K562 (cell line): ENCODE results near the gene PYDC1. TPM values are rescaled to one million over a fixed set of nuclear protein-coding genes. Genes with fewer than 3 reads are reported as not detected.

Experiments used
- ARID4B ChIP-seq: sonication (generic); formaldehyde crosslinking; IDR thresholded peaks from 2 replicates; pipeline ENCODE4 v1.8.0; 2022; ENCODE audit warnings: mild to moderate bottlenecking, missing genetic modification reagents
- C11orf30 ChIP-seq: fragments of 450-650 bp; IDR thresholded peaks from 2 replicates; pipeline ENCODE4 v1.6.1; 2016; ENCODE audit warnings: low read depth, mild to moderate bottlenecking
- CHD2 ChIP-seq: IDR thresholded peaks from 2 replicates; pipeline ENCODE4 v1.6.1; 2011; ENCODE audit warnings: low read depth, low read length
- EP400 ChIP-seq: fragments of 450-650 bp; IDR thresholded peaks from 2 replicates; pipeline ENCODE4 v1.6.1; 2017; ENCODE audit warnings: antibody characterized with exemption, mild to moderate bottlenecking, moderate library complexity
- FOXP1 ChIP-seq: sonication (generic); formaldehyde crosslinking; IDR thresholded peaks from 2 replicates; pipeline ENCODE4 v1.8.0; 2022; ENCODE audit warnings: mild to moderate bottlenecking, missing genetic modification reagents
- GTF2E2 ChIP-seq: fragments of 200-800 bp; sonication (Bioruptor generic); IDR thresholded peaks from 2 replicates; pipeline ENCODE4 v1.6.1; 2016; ENCODE audit warnings: missing genetic modification characterization, missing compliant biosample characterization
- HNRNPLL ChIP-seq: fragments of 200-400 bp; formaldehyde crosslinking; IDR thresholded peaks from 2 replicates; pipeline ENCODE4 v1.6.1; 2017; ENCODE audit warnings: low read length, low read depth, mild to moderate bottlenecking; ENCODE audit not compliant: poor library complexity, severe bottlenecking
- KHSRP ChIP-seq: fragments of 450-650 bp; IDR thresholded peaks from 2 replicates; pipeline ENCODE4 v1.6.1; 2017
- MAFK ChIP-seq: IDR thresholded peaks from 2 replicates; pipeline ENCODE4 v1.6.1; 2011; ENCODE audit warnings: low read length, improper control_type of control experiment
- MAZ ChIP-seq, 2 experiments: fragments of 450-650 bp in 1 of 2; sonication (generic) in 1 of 2; formaldehyde crosslinking; IDR thresholded peaks in 1 of 2; conservative IDR thresholded peaks in 1 of 2; 2 replicates each; pipeline versions ENCODE4 v1.4.0 to v1.5.0; 2020; ENCODE audit warnings: mild to moderate bottlenecking in 1 of 2, missing genetic modification reagents in 1 of 2
- MEIS2 ChIP-seq: fragments of 450-650 bp; IDR thresholded peaks from 2 replicates; pipeline ENCODE4 v1.6.1; 2014; ENCODE audit warnings: mild to moderate bottlenecking; ENCODE audit not compliant: partially characterized antibody
- NCOA4 ChIP-seq: fragments of 450-650 bp; IDR thresholded peaks from 2 replicates; pipeline ENCODE4 v1.6.1; 2018; ENCODE audit warnings: mild to moderate bottlenecking; ENCODE audit not compliant: partially characterized antibody
- NELFE ChIP-seq: IDR thresholded peaks from 2 replicates; pipeline ENCODE4 v1.6.1; 2011; ENCODE audit warnings: mild to moderate bottlenecking; ENCODE audit not compliant: insufficient read depth, insufficient read length
- NFE2 ChIP-seq: IDR thresholded peaks from 2 replicates; pipeline ENCODE4 v1.6.1; 2014; ENCODE audit warnings: antibody characterized with exemption, low read depth
- POLR2H ChIP-seq: IDR thresholded peaks from 2 replicates; pipeline ENCODE4 v1.6.1; 2016; ENCODE audit warnings: missing genetic modification characterization, low read depth, mild to moderate bottlenecking, control low read depth, missing compliant biosample characterization, moderate library complexity
- POLR3A ChIP-seq: IDR thresholded peaks from 2 replicates; pipeline ENCODE4 v1.6.1; 2011; ENCODE audit warnings: borderline replicate concordance, mild to moderate bottlenecking, moderate library complexity; ENCODE audit not compliant: insufficient read length, insufficient read depth; ENCODE audit errors: extremely low read depth
- PPARD ChIP-seq: fragments of 250-450 bp; sonication (Bioruptor Pico); IDR thresholded peaks from 2 replicates; pipeline ENCODE4 v1.8.0; 2022; ENCODE audit warnings: inconsistent platforms, mild to moderate bottlenecking, moderate library complexity
- PURB ChIP-seq: sonication (generic); formaldehyde crosslinking; IDR thresholded peaks from 2 replicates; pipeline ENCODE4 v1.9.0; 2021; ENCODE audit warnings: low read depth, mild to moderate bottlenecking, missing genetic modification reagents
- SRSF7 ChIP-seq: fragments of 200-400 bp; formaldehyde crosslinking; optimal IDR thresholded peaks from 2 replicates; pipeline ENCODE3; 2017; ENCODE audit warnings: mild to moderate bottlenecking, low read depth, low read length
- THRAP3 ChIP-seq: fragments of 450-650 bp; IDR thresholded peaks from 2 replicates; pipeline ENCODE4 v1.6.1; 2016; ENCODE audit warnings: mild to moderate bottlenecking, inconsistent platforms, borderline replicate concordance
- ZNF274 ChIP-seq: IDR thresholded peaks from 2 replicates; pipeline ENCODE4 v1.6.1; 2011; ENCODE audit warnings: low read depth, mild to moderate bottlenecking, low read length, moderate library complexity, borderline replicate concordance
- ZNF316 ChIP-seq: fragments of 450-650 bp; IDR thresholded peaks from 2 replicates; pipeline ENCODE4 v1.6.1; 2016
- ZNF668 ChIP-seq: fragments of 250-450 bp; sonication (Bioruptor Pico); IDR thresholded peaks from 2 replicates; pipeline ENCODE4 v1.8.0; 2022; ENCODE audit warnings: mild to moderate bottlenecking, inconsistent platforms
- ZNF830 ChIP-seq: fragments of 250-450 bp; sonication (Bioruptor Pico); IDR thresholded peaks from 2 replicates; pipeline ENCODE4 v1.5.0; 2021; ENCODE audit warnings: mild to moderate bottlenecking
- polyA plus RNA-seq, 8 experiments: library from polyadenylated mRNA; depleted of rRNA in 4 of 8; stranded (reverse) in 5 of 8; unstranded in 3 of 8; fragments of >200 nt; fragmentation: Nextera tagmentation in 2 of 8; fragmentation: Illumina TruSeq in 1 of 8; extraction: Ambion mirVana in 2 of 8; extraction: Trizol in 1 of 8; gene quantifications; 2 replicates each; pipeline versions ENCODE4 v1.2.1 to v1.2.3, GENCODE V29; 2011 to 2014; ENCODE audit warnings: inconsistent platforms in 1 of 8, missing spikeins in 1 of 8
- total RNA-seq, 7 experiments: library from RNA; depleted of rRNA in 6 of 7; stranded (reverse); fragments of >200 nt in 6 of 7; fragmentation: Illumina TruSeq in 2 of 7; extraction: Trizol in 2 of 7; gene quantifications; 2 replicates each; pipeline versions ENCODE4 v1.2.1 to v1.2.3, GENCODE V29; 2011 to 2021; ENCODE audit warnings: low replicate concordance in 1 of 7
- TF ChIP-seq, protein P1 (sequence below): fragments of 450-650 bp; conservative IDR thresholded peaks from 2 replicates; pipeline ENCODE4 v1.6.1; 2016; ENCODE audit warnings: missing genetic modification characterization, low read depth, mild to moderate bottlenecking, missing compliant biosample characterization, moderate library complexity

PYDC1 gene
- total and polyA plus RNA-seq, 9 of the 15 experiments (the other 6 are each of a cell fraction or from before 2014, with no cell fraction given): not detected

- TF ChIP-seq ARID4B (CRISPR knock-in tag) (no peak), GTF2E2 (tag) (no peak), ZNF668 (CRISPR knock-in tag) (no peak), SRSF7 (no peak), NCOA4 (no peak), ZNF316 (peak; percentile 97), C11orf30 (peak; percentile 98), ZNF830 (no peak), POLR3A (no peak), NELFE (no peak), CHD2 (no peak), THRAP3 (no peak), MAFK (peak; percentile 86), HNRNPLL (no peak), PPARD (CRISPR knock-in tag) (no peak), PURB (CRISPR knock-in tag) (no peak), NFE2 (peak; percentile 99), KHSRP (no peak), MAZ (CRISPR knock-in tag; conservative IDR thresholded peaks at IDR 0.05 in 1 of 2, IDR thresholded peaks at IDR 0.05 in 1 of 2) (peak in 1 of 2 experiments; percentile 46; a peak in 1 of 4 replicates), FOXP1 (no peak), EP400 (peak; percentile 67), ZNF274 (no peak), MEIS2 (peak; percentile 92), POLR2H (tag) (no peak)
- TF ChIP-seq, protein P1, sequence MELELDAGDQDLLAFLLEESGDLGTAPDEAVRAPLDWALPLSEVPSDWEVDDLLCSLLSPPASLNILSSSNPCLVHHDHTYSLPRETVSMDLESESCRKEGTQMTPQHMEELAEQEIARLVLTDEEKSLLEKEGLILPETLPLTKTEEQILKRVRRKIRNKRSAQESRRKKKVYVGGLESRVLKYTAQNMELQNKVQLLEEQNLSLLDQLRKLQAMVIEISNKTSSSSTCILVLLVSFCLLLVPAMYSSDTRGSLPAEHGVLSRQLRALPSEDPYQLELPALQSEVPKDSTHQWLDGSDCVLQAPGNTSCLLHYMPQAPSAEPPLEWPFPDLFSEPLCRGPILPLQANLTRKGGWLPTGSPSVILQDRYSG (tag): no peak
These were observed 36.7 kb upstream of the PYDC1 start (continued) for GRCh38 chr16:31253642-31254045.
